22Rv1 (cell line): ENCODE measurements around the gene STAT5B.

ENCODE experiments used
- CTCF ChIP-seq: fragments of 450-650 bp; IDR thresholded peaks from 2 replicates; pipeline ENCODE4 v1.5.1; 2017; ENCODE audit warnings: mild to moderate bottlenecking
- ZFX ChIP-seq: fragments of 450-650 bp; IDR thresholded peaks from 2 replicates; pipeline ENCODE4 v1.6.1; 2017; ENCODE audit warnings: antibody characterized with exemption, borderline replicate concordance

GRCh38 chr17:42246515-42246914 is 29.7 kb downstream of the STAT5B start:
- TF ChIP-seq CTCF = no peak
- TF ChIP-seq ZFX = no peak
